H1 (cell line): ENCODE measurements around the gene DNAJC16. TPM values are rescaled to one million over a fixed set of nuclear protein-coding genes. Genes with fewer than 3 reads are reported as not detected.

Experiments used
- CTCF ChIA-PET: fragments of 300-600 bp; sonication (Branson Sonifier 250); formaldehyde crosslinking; loops from one replicate; lab custom pipeline; 2021; ENCODE audit not compliant: partially characterized antibody; lab: Charles Lee
- POLR2A ChIA-PET: fragments of 300-600 bp; sonication (Branson Sonifier 250); formaldehyde crosslinking; loops from one replicate; lab custom pipeline; 2021; ENCODE audit warnings: inconsistent platforms; ENCODE audit not compliant: partially characterized antibody; lab: Charles Lee
- DNase-seq, 2 experiments: peaks; one replicate each; pipeline versions ENCODE4 v3.0.0 to v3.0.0-alpha.2; 2010 to 2022; ENCODE audit warnings: low spot score in 2 of 2, low read depth in 1 of 2, mixed read lengths in 1 of 2
- FAIRE-seq: peaks from 2 replicates; lab custom pipeline; 2011; peaks lifted over from hg19 to GRCh38; lab: Jason Lieb, UNC
- H2AFZ ChIP-seq: 2 replicates; pipeline ENCODE4 v1.8.1; 2012; ENCODE audit warnings: low read length, inconsistent platforms
- H2AK5ac ChIP-seq: 2 replicates; pipeline ENCODE4 v1.6.1; 2013; ENCODE audit warnings: low read depth, low read length
- H2BK120ac ChIP-seq: replicated peaks from 2 replicates; pipeline ENCODE3; 2013; ENCODE audit warnings: low read depth, low read length, inconsistent platforms
- H2BK12ac ChIP-seq: 2 replicates; pipeline ENCODE4 v1.6.1; 2013; ENCODE audit warnings: low read depth, low read length
- H2BK15ac ChIP-seq: 2 replicates; pipeline ENCODE4 v1.6.1; 2013; ENCODE audit warnings: low read length
- H2BK20ac ChIP-seq: 2 replicates; pipeline ENCODE4 v1.6.1; 2013; ENCODE audit warnings: low read length
- H2BK5ac ChIP-seq: 2 replicates; pipeline ENCODE4 v1.6.1; 2013; ENCODE audit warnings: low read depth, low read length
- H3K14ac ChIP-seq: 2 replicates; pipeline ENCODE4 v1.6.1; 2013; ENCODE audit warnings: inconsistent platforms; ENCODE audit not compliant: insufficient read length
- H3K18ac ChIP-seq: 2 replicates; pipeline ENCODE4 v1.6.1; 2013; ENCODE audit warnings: low read length; ENCODE audit errors: extremely low read depth
- H3K23ac ChIP-seq: 2 replicates; pipeline ENCODE4 v1.6.1; 2013; ENCODE audit warnings: inconsistent platforms; ENCODE audit not compliant: insufficient read length
- H3K23me2 ChIP-seq: 2 replicates; pipeline ENCODE4 v1.6.1; 2013; ENCODE audit warnings: low read depth, low read length
- H3K27ac ChIP-seq: 2 replicates; pipeline ENCODE4 v1.6.1; 2011; ENCODE audit warnings: low read depth, low read length, inconsistent platforms
- H3K27me3 ChIP-seq, 4 experiments: replicated peaks in 1 of 4; 1 replicate in 1 of 4; 2 replicates in 3 of 4; pipeline versions ENCODE4 v1.6.1 to v1.8.1; 2011 to 2013; ENCODE audit warnings: low read length in 3 of 4, mild to moderate bottlenecking in 3 of 4, inconsistent platforms in 2 of 4, mixed read lengths in 2 of 4, moderate library complexity in 1 of 4; ENCODE audit not compliant: control insufficient read depth in 3 of 4, insufficient read depth in 3 of 4; ENCODE audit errors: extremely low read depth in 1 of 4
- H3K36me3 ChIP-seq, 4 experiments: 2 replicates each; pipeline versions ENCODE4 v1.6.1 to v1.8.1; 2011 to 2013; ENCODE audit warnings: mild to moderate bottlenecking in 4 of 4, low read length in 3 of 4, moderate library complexity in 2 of 4, control low read depth in 1 of 4, inconsistent platforms in 1 of 4; ENCODE audit not compliant: insufficient read depth in 4 of 4, control insufficient read depth in 2 of 4
- H3K4ac ChIP-seq: replicated peaks from 2 replicates; pipeline ENCODE3; 2013; ENCODE audit warnings: low read length, low read depth, mixed read lengths, inconsistent platforms; ENCODE audit not compliant: insufficient read length
- H3K4me1 ChIP-seq, 4 experiments: replicated peaks in 1 of 4; 1 replicate in 1 of 4; 2 replicates in 3 of 4; pipeline versions ENCODE4 v1.6.1 to v1.8.1; 2011 to 2013; ENCODE audit warnings: low read length in 3 of 4, inconsistent platforms in 2 of 4, mixed read lengths in 1 of 4; ENCODE audit not compliant: insufficient read depth in 4 of 4, control insufficient read depth in 3 of 4
- H3K4me2 ChIP-seq, 2 experiments: 2 replicates each; pipeline versions ENCODE4 v1.6.1 to v1.8.1; 2011 to 2013; ENCODE audit warnings: low read depth in 2 of 2, low read length in 2 of 2, control low read depth in 1 of 2, inconsistent platforms in 1 of 2, mild to moderate bottlenecking in 1 of 2; ENCODE audit not compliant: insufficient read depth in 1 of 2
- H3K4me3 ChIP-seq, 4 experiments: fragments of 200-600, 300-600 bp in 1 of 4; sonication (generic), shearing (Covaris generic), sonication (Bioruptor Twin) in 1 of 4; 2 replicates each; pipeline versions ENCODE4 v1.5.1 to v1.8.1; 2011 to 2016; ENCODE audit warnings: low read length in 4 of 4, low read depth in 3 of 4, control low read depth in 2 of 4, inconsistent platforms in 2 of 4, mild to moderate bottlenecking in 2 of 4, mixed read lengths in 1 of 4, moderate library complexity in 1 of 4; ENCODE audit not compliant: insufficient read depth in 2 of 4; ENCODE audit errors: extremely low read depth in 1 of 4
- H3K56ac ChIP-seq: replicated peaks from 2 replicates; pipeline ENCODE3; 2013; ENCODE audit warnings: low read depth, mild to moderate bottlenecking, mixed read lengths, low read length, inconsistent platforms; ENCODE audit not compliant: insufficient read length
- H3K79me1 ChIP-seq: 2 replicates; pipeline ENCODE4 v1.6.1; 2013; ENCODE audit warnings: low read depth, low read length, control low read depth
- H3K79me2 ChIP-seq, 2 experiments: 2 replicates each; pipeline versions ENCODE4 v1.6.1 to v1.8.1; 2012 to 2013; ENCODE audit warnings: low read length in 2 of 2, mild to moderate bottlenecking in 2 of 2, inconsistent platforms in 1 of 2; ENCODE audit not compliant: insufficient read depth in 2 of 2, control insufficient read depth in 1 of 2
- H3K9ac ChIP-seq, 4 experiments: replicated peaks in 1 of 4; 1 replicate in 1 of 4; 2 replicates in 3 of 4; pipeline versions ENCODE4 v1.6.1 to v1.8.1; 2011 to 2013; ENCODE audit warnings: low read depth in 3 of 4, low read length in 3 of 4, control low read depth in 2 of 4, mild to moderate bottlenecking in 2 of 4, moderate library complexity in 2 of 4, inconsistent platforms in 1 of 4; ENCODE audit errors: extremely low read depth in 1 of 4
- H3K9me3 ChIP-seq, 2 experiments: 2 replicates each; pipeline versions ENCODE4 v1.6.1 to v1.8.1; 2012 to 2013; ENCODE audit warnings: mild to moderate bottlenecking in 2 of 2, moderate library complexity in 2 of 2, control low read depth in 1 of 2, inconsistent platforms in 1 of 2, low read depth in 1 of 2, low read length in 1 of 2, mixed read lengths in 1 of 2; ENCODE audit not compliant: insufficient read depth in 2 of 2
- H4K20me1 ChIP-seq, 2 experiments: replicated peaks in 1 of 2; 2 replicates each; pipeline versions ENCODE3 to v1.8.1; 2011 to 2013; ENCODE audit warnings: inconsistent platforms in 2 of 2, low read length in 2 of 2, mild to moderate bottlenecking in 1 of 2; ENCODE audit not compliant: insufficient read depth in 2 of 2, control insufficient read depth in 1 of 2
- H4K5ac ChIP-seq: 2 replicates; pipeline ENCODE4 v1.6.1; 2013; ENCODE audit warnings: low read length, low read depth, mixed read lengths, inconsistent platforms; ENCODE audit not compliant: insufficient read length
- H4K8ac ChIP-seq: 2 replicates; pipeline ENCODE4 v1.8.0; 2013; ENCODE audit warnings: mild to moderate bottlenecking, moderate library complexity, low read length, inconsistent platforms; ENCODE audit not compliant: insufficient read depth; ENCODE audit errors: extremely low read depth
- H4K91ac ChIP-seq: replicated peaks from 2 replicates; pipeline ENCODE3; 2013; ENCODE audit warnings: low read length, mixed read lengths, inconsistent platforms; ENCODE audit not compliant: insufficient read length
- CHD1 ChIP-seq: IDR thresholded peaks from 2 replicates; pipeline ENCODE4 v1.6.1; 2012; ENCODE audit warnings: low read depth, low read length, improper control_type of control experiment
- CREB1 ChIP-seq: IDR thresholded peaks from 2 replicates; pipeline ENCODE4 v1.6.1; 2012; ENCODE audit warnings: inconsistent platforms
- CTBP2 ChIP-seq: IDR thresholded peaks from 2 replicates; pipeline ENCODE4 v1.7.0; 2011; ENCODE audit warnings: borderline replicate concordance, mild to moderate bottlenecking, moderate library complexity, mixed read lengths, low read length; ENCODE audit not compliant: insufficient read depth, insufficient read length
- EZH2 ChIP-seq: fragments of 200-600 bp; sonication (generic); IDR thresholded peaks from 2 replicates; pipeline ENCODE4 v1.7.1; 2012; ENCODE audit warnings: low read depth, mild to moderate bottlenecking, moderate library complexity, low read length, inconsistent platforms; ENCODE audit not compliant: severe bottlenecking
- GTF2F1 ChIP-seq: IDR thresholded peaks from 2 replicates; pipeline ENCODE4 v1.6.1; 2012; ENCODE audit warnings: low read depth, low read length, improper control_type of control experiment, borderline replicate concordance
- KDM4A ChIP-seq: IDR thresholded peaks from one replicate; pipeline ENCODE4 v1.7.1; 2012; ENCODE audit warnings: low read depth, mild to moderate bottlenecking, moderate library complexity, low read length, inconsistent platforms; ENCODE audit not compliant: severe bottlenecking
- NANOG ChIP-seq: IDR thresholded peaks from 2 replicates; pipeline ENCODE4 v1.6.1; 2011; ENCODE audit warnings: low read length, low read depth, mild to moderate bottlenecking, inconsistent platforms; ENCODE audit not compliant: insufficient read depth, poor library complexity, severe bottlenecking
- POU5F1 ChIP-seq: IDR thresholded peaks from 2 replicates; pipeline ENCODE4 v1.6.1; 2011; ENCODE audit warnings: low read depth, mild to moderate bottlenecking, low read length, moderate library complexity
- SIN3A ChIP-seq, 2 experiments: IDR thresholded peaks in 1 of 2; conservative IDR thresholded peaks in 1 of 2; 2 replicates each; pipeline ENCODE4 v1.6.1; 2011 to 2012; ENCODE audit warnings: low read length in 2 of 2, improper control_type of control experiment in 1 of 2, low read depth in 1 of 2, mild to moderate bottlenecking in 1 of 2
- SIRT6 ChIP-seq: IDR thresholded peaks from one replicate; pipeline ENCODE4 v1.7.1; 2012; ENCODE audit warnings: low read length, inconsistent platforms
- SP2 ChIP-seq: IDR thresholded peaks from 2 replicates; pipeline ENCODE4 v1.6.1; 2012; ENCODE audit warnings: mild to moderate bottlenecking, low read length, inconsistent platforms
- SRF ChIP-seq: IDR thresholded peaks from 2 replicates; pipeline ENCODE4 v1.6.1; 2011; ENCODE audit warnings: mild to moderate bottlenecking, low read depth, low read length, moderate library complexity
- TCF12 ChIP-seq: IDR thresholded peaks from 2 replicates; pipeline ENCODE4 v1.6.1; 2011; ENCODE audit warnings: low read depth, mild to moderate bottlenecking, low read length
- YY1 ChIP-seq: IDR thresholded peaks from 2 replicates; pipeline ENCODE4 v1.6.1; 2011; ENCODE audit warnings: low read depth, mild to moderate bottlenecking, low read length
- WGBS, 2 experiments: shearing (Covaris generic) in 1 of 2; methylation state at CpG; one replicate each; pipeline versions ENCODE4 v1.1.6 to v1.1.7; 2013 to 2015; ENCODE audit warnings: low lambda C conversion rate in 2 of 2, mixed read lengths in 2 of 2, inconsistent platforms in 1 of 2, low coverage in 1 of 2, missing lambda C conversion rate in 1 of 2; ENCODE audit not compliant: insufficient replicate concordance in 2 of 2, insufficient coverage in 1 of 2, insufficient read length in 1 of 2; ENCODE audit errors: extremely low coverage in 1 of 2, missing lambda C conversion rate in 1 of 2; 5-methylcytosine and 5-hydroxymethylcytosine counted together
- polyA plus RNA-seq, 7 experiments: library from polyadenylated mRNA; depleted of rRNA in 3 of 7; stranded (reverse) in 5 of 7; unstranded in 2 of 7; fragments of >200 nt in 5 of 7; fragments of 200-250 nt in 2 of 7; gene quantifications; 1 replicate in 5 of 7; 2 replicates in 1 of 7; 4 replicates in 1 of 7; pipeline versions ENCODE4 v1.2.1 to v1.2.3, GENCODE V29; 2011 to 2013; ENCODE audit warnings: missing spikeins in 2 of 7, mixed read lengths in 2 of 7
- total RNA-seq: library from RNA; stranded (reverse); fragmentation: NEBNext Ultra II Directional; extraction: Animal tissue kit (Norgen Biotek cat#: 25700); gene quantifications from 2 replicates; pipeline ENCODE4 v1.2.1, GENCODE V29; 2021

The DNAJC16 gene
- total and polyA plus RNA-seq, 2 of the 8 experiments (the other 6 are each of a cell fraction or from before 2014, with no cell fraction given) = 7.9 to 23.3 TPM

DNA sequence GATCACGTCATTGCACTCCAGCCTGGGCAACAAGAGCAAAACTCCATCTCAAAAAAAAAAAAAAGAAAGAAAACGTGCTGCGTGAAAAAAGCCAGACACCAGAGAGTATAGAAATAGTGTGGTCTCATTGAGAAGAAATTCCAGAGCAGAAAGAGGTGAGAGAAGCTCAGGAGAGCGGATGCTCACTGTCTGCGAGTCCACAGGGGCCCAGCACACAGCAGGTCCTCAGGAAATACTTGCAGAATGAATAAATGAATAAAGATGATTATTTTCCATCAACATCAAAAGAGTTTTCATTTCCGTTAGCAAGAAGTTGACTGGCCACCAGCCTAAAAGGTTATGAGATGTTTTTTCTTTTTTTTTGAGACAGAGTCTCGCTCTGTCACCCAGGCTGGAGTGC, 17.1 kb upstream of the DNAJC16 start:
- DNase-seq (no peak), FAIRE-seq (no peak)
- no peak overlapping the region for H3K4ac ChIP-seq
- H2BK15ac ChIP-seq = no peak overlapping the region
- H3K56ac ChIP-seq = no peak overlapping the region
- H3K9ac ChIP-seq = no peak overlapping the region
- H3K79me2 ChIP-seq = peaks cover 0 to 9% of the 10 kb centered on the region in 2 experiments; a peak in 1 of 4 replicates
- H2AK5ac ChIP-seq = no peak overlapping the region
- peaks cover 13 to 31% (median 23%) of the 10 kb centered on the region in 4 experiments for H3K4me1 ChIP-seq
- no peaks in the 10 kb centered on the region for H3K23me2 ChIP-seq
- 0 out of 2 replicates have a peak overlapping the region, but pooled peaks have one; percentile 80 for H2BK20ac ChIP-seq
- peak overlapping the region; percentile 7; the same call in 1 of the 2 replicates for H3K27ac ChIP-seq
- no peak overlapping the region for H2BK12ac ChIP-seq
- H3K14ac ChIP-seq = no peak overlapping the region
- no peak overlapping the region for H2AFZ ChIP-seq
- peak overlapping the region; percentile 37 to 41 for H3K4me2 ChIP-seq
- H2BK5ac ChIP-seq = peak overlapping the region; percentile 71; the same call in 1 of the 2 replicates
- no peak overlapping the region for H4K5ac ChIP-seq
- no peaks in the 10 kb centered on the region for H3K9me3 ChIP-seq
- no peak overlapping the region for H2BK120ac ChIP-seq
- WGBS, 2 experiments = 52% methylated on average over 7 of the region's 7 CpGs; no CpG with 5 or more reads in 1 of the 2 experiments
- ChIA-PET CTCF (interaction anchor here (0.7 kb wide), 1 partner anchor 827 kb away, joined by 3 read pairs; no protein-coding TSS in a partner anchor), POLR2A (interaction anchor here (0.6 to 1.9 kb wide), 4 partner anchors 10 to 652 kb away, joined by 3 to 7 read pairs (median 4); partner anchors contain the start of gene DNAJC16)
- H4K91ac ChIP-seq = no peak overlapping the region
- peaks cover 0 to 6% (median 0%) of the 10 kb centered on the region in 4 experiments; a peak in 3 of 8 replicates for H3K36me3 ChIP-seq
- H3K23ac ChIP-seq = no peak overlapping the region
- H4K8ac ChIP-seq = no peak overlapping the region
- H3K27me3 ChIP-seq = no peaks in the 10 kb centered on the region
- no peak overlapping the region for H3K4me3 ChIP-seq
- H3K79me1 ChIP-seq = no peaks in the 10 kb centered on the region; the same call in 1 of the 2 replicates
- H3K18ac ChIP-seq = peak overlapping the region; percentile 15; the same call in 1 of the 2 replicates
- no peaks in the 10 kb centered on the region for H4K20me1 ChIP-seq
- TF ChIP-seq POU5F1 = no peak
- no peak for TF ChIP-seq CHD1
- TF ChIP-seq KDM4A = no peak
- TF ChIP-seq TCF12 = no peak
- TF ChIP-seq GTF2F1 = no peak
- no peak for TF ChIP-seq NANOG
- TF ChIP-seq SIN3A (conservative IDR thresholded peaks at IDR 0.05 in 1 of 2, IDR thresholded peaks at IDR 0.05 in 1 of 2; ENCODE audit: low read depth in 1 of 2, low read length in 2 of 2) = no peak
- TF ChIP-seq YY1 = no peak
- no peak for TF ChIP-seq SP2
- TF ChIP-seq SRF = no peak
- no peak for TF ChIP-seq SIRT6
- no peak for TF ChIP-seq CREB1
- no peak for TF ChIP-seq CTBP2
- TF ChIP-seq EZH2 = no peak
